GM12878 (cell line): ENCODE data around the gene ZPR1. TPM values are rescaled to one million over a fixed set of nuclear protein-coding genes. Genes with fewer than 3 reads are reported as not detected.

ENCODE experiments used
- BCLAF1 ChIP-seq: fragments of 450-650 bp; IDR thresholded peaks from 2 replicates; pipeline ENCODE4 v1.6.1; 2017; ENCODE audit warnings: antibody characterized with exemption, mild to moderate bottlenecking, moderate library complexity
- CHD2 ChIP-seq: IDR thresholded peaks from 2 replicates; pipeline ENCODE4 v1.6.1; 2011; ENCODE audit warnings: low read depth, low read length, improper control_type of control experiment, borderline replicate concordance
- CHD4 ChIP-seq: fragments of 200-600 bp; sonication (generic); IDR thresholded peaks from 2 replicates; pipeline ENCODE4 v1.6.1; 2016; ENCODE audit warnings: mild to moderate bottlenecking
- MYC ChIP-seq: IDR thresholded peaks from 2 replicates; pipeline ENCODE4 v1.6.1; 2011; ENCODE audit warnings: mild to moderate bottlenecking, low read length, moderate library complexity, inconsistent platforms; ENCODE audit not compliant: insufficient read depth, insufficient replicate concordance, insufficient read length, severe bottlenecking
- NFYA ChIP-seq: IDR thresholded peaks from 2 replicates; pipeline ENCODE4 v1.6.1; 2011; ENCODE audit warnings: low read depth, mild to moderate bottlenecking, low read length, improper control_type of control experiment, borderline replicate concordance
- PAX5 ChIP-seq: IDR thresholded peaks from 2 replicates; pipeline ENCODE4 v1.6.1; 2011; ENCODE audit warnings: low read depth, low read length, borderline replicate concordance
- SREBF1 ChIP-seq: IDR thresholded peaks from 2 replicates; pipeline ENCODE4 v1.6.1; 2012; ENCODE audit warnings: mild to moderate bottlenecking, low read length
- SREBF2 ChIP-seq: IDR thresholded peaks from 2 replicates; pipeline ENCODE4 v1.6.1; 2012; ENCODE audit warnings: mild to moderate bottlenecking, low read length
- STAT3 ChIP-seq: IDR thresholded peaks from 2 replicates; pipeline ENCODE4 v1.6.1; 2011; ENCODE audit warnings: low read depth, low read length, improper control_type of control experiment
- SUZ12 ChIP-seq: fragments of 200-600 bp; sonication (generic); IDR thresholded peaks from one replicate; pipeline ENCODE4 v1.6.1; 2018; ENCODE audit warnings: antibody characterized with exemption, mild to moderate bottlenecking; ENCODE audit not compliant: unreplicated experiment
- TBL1XR1 ChIP-seq: IDR thresholded peaks from 2 replicates; pipeline ENCODE4 v1.6.1; 2012; ENCODE audit warnings: low read depth, low read length, improper control_type of control experiment
- ZNF592 ChIP-seq: fragments of 450-650 bp; IDR thresholded peaks from 2 replicates; pipeline ENCODE4 v1.6.1; 2017; ENCODE audit warnings: mild to moderate bottlenecking, moderate library complexity
- polyA plus RNA-seq, 11 experiments: library from polyadenylated mRNA; depleted of rRNA in 4 of 11; unstranded in 6 of 11; stranded (reverse) in 5 of 11; fragments of >200 nt; fragmentation: Nextera tagmentation in 4 of 11; fragmentation: Illumina TruSeq in 1 of 11; extraction: Ambion mirVana in 4 of 11; extraction: Trizol in 1 of 11; gene quantifications; 1 replicate in 1 of 11; 2 replicates in 10 of 11; pipeline versions ENCODE4 v1.2.1 to v1.2.3, GENCODE V29; 2011 to 2016; ENCODE audit warnings: inconsistent platforms in 2 of 11, missing spikeins in 2 of 11, low read depth in 1 of 11
- total RNA-seq, 4 experiments: library from RNA; depleted of rRNA in 3 of 4; stranded (reverse); fragments of >200 nt in 3 of 4; fragmentation: Illumina TruSeq in 1 of 4; extraction: Trizol in 1 of 4; gene quantifications; 2 replicates each; pipeline versions ENCODE4 v1.2.1 to v1.2.3, GENCODE V29; 2013 to 2021

ZPR1 gene
- total and polyA plus RNA-seq, 10 of the 15 experiments (the other 5 are each of a cell fraction or from before 2014, with no cell fraction given): 9.3 to 89.7 (median 54.7) TPM

DNA sequence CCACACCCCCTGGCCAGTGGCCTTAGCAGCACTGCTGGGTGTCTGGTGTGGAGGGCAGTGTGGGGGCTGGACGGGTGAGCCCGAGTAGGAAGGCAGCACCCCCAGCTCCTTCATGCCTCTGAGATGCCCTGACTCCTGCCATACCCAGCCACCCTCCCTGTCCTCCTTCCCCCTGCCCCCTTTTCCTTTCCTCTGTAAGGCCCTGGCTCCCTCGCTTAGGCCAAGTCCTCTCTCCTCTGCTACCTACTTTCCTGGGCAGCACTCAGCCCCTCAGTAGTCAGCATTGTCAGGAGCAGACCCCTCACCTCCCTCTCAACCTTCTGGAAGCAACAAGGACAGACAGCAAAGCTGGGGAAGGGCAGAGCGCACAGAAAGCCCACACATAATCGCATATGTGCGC, 63.0 kb downstream of the ZPR1 start (continued):
- TF ChIP-seq ZNF592 (no peak), SREBF1 (no peak), CHD4 (no peak), SUZ12 (no peak), MYC (no peak), SREBF2 (no peak), STAT3 (no peak), NFYA (no peak), CHD2 (no peak), TBL1XR1 (no peak), PAX5 (no peak), BCLAF1 (no peak)

Other genes starting within 250 kb of the ZPR1 start
- gene BUD13, start 15.0 kb downstream of the ZPR1 start, total RNA-seq (2014; rRNA removed): 24.5 and 26.4 TPM in 2 replicates
- 27.4 and 29.3 TPM in 2 replicates for gene BUD13, start 15.0 kb downstream of the ZPR1 start, total RNA-seq (2014; rRNA removed; fragmentation: Illumina TruSeq; extraction: Trizol)
- 23.8 and 25.6 TPM in 2 replicates for gene BUD13, start 15.0 kb downstream of the ZPR1 start, total RNA-seq (2021)
- gene BUD13, start 15.0 kb downstream of the ZPR1 start, polyA plus RNA-seq (2011; rRNA removed): 27.6 and 29.3 TPM in 2 replicates
- 36.5 and 46.4 TPM in 2 replicates for gene BUD13, start 15.0 kb downstream of the ZPR1 start, polyA plus RNA-seq (2014; fragmentation: Illumina TruSeq; extraction: Trizol)
- gene BUD13, start 15.0 kb downstream of the ZPR1 start, polyA plus RNA-seq (2014; fragmentation: Nextera tagmentation; extraction: Ambion mirVana): 10 to 100 TPM; 10.9 to 15.8 TPM
- gene BUD13, start 15.0 kb downstream of the ZPR1 start, polyA plus RNA-seq (2014; rRNA removed): 22.9 and 24.0 TPM in 2 replicates
- gene BUD13, start 15.0 kb downstream of the ZPR1 start, polyA plus RNA-seq (2016; fragmentation: Nextera tagmentation; extraction: Ambion mirVana): 10 to 100 TPM; 25.0 to 27.1 TPM
- gene APOA5, start 3.9 kb upstream of the ZPR1 start, total RNA-seq (2014; rRNA removed): not detected in 2 replicates
- gene APOA5, start 3.9 kb upstream of the ZPR1 start, total RNA-seq (2014; rRNA removed; fragmentation: Illumina TruSeq; extraction: Trizol): not detected in 2 replicates
- 0.15 and 0.35 TPM in 2 replicates for gene APOA5, start 3.9 kb upstream of the ZPR1 start, total RNA-seq (2021)
- not detected in 2 replicates for gene APOA5, start 3.9 kb upstream of the ZPR1 start, polyA plus RNA-seq (2011; rRNA removed)
- not detected in 2 replicates for gene APOA5, start 3.9 kb upstream of the ZPR1 start, polyA plus RNA-seq (2014; fragmentation: Illumina TruSeq; extraction: Trizol)
- not detected for gene APOA5, start 3.9 kb upstream of the ZPR1 start, polyA plus RNA-seq (2014; fragmentation: Nextera tagmentation; extraction: Ambion mirVana)
- not detected in 2 replicates for gene APOA5, start 3.9 kb upstream of the ZPR1 start, polyA plus RNA-seq (2014; rRNA removed)
- not detected for gene APOA5, start 3.9 kb upstream of the ZPR1 start, polyA plus RNA-seq (2016; fragmentation: Nextera tagmentation; extraction: Ambion mirVana)
- not detected in 2 replicates for gene APOA4, start 35.3 kb upstream of the ZPR1 start, total RNA-seq (2014; rRNA removed)
- gene APOA4, start 35.3 kb upstream of the ZPR1 start, total RNA-seq (2014; rRNA removed; fragmentation: Illumina TruSeq; extraction: Trizol): not detected in 2 replicates
- gene APOA4, start 35.3 kb upstream of the ZPR1 start, total RNA-seq (2021): not detected in 2 replicates
- not detected in 2 replicates for gene APOA4, start 35.3 kb upstream of the ZPR1 start, polyA plus RNA-seq (2011; rRNA removed)
- not detected in 2 replicates for gene APOA4, start 35.3 kb upstream of the ZPR1 start, polyA plus RNA-seq (2014; fragmentation: Illumina TruSeq; extraction: Trizol)
- not detected for gene APOA4, start 35.3 kb upstream of the ZPR1 start, polyA plus RNA-seq (2014; fragmentation: Nextera tagmentation; extraction: Ambion mirVana)
- gene APOA4, start 35.3 kb upstream of the ZPR1 start, polyA plus RNA-seq (2014; rRNA removed): not detected in 2 replicates
- gene APOA4, start 35.3 kb upstream of the ZPR1 start, polyA plus RNA-seq (2016; fragmentation: Nextera tagmentation; extraction: Ambion mirVana): not detected
- not detected in 2 replicates for gene APOC3, start 41.9 kb upstream of the ZPR1 start, total RNA-seq (2014; rRNA removed)
- not detected in 2 replicates for gene APOC3, start 41.9 kb upstream of the ZPR1 start, total RNA-seq (2014; rRNA removed; fragmentation: Illumina TruSeq; extraction: Trizol)
- 1.2 and 1.9 TPM in 2 replicates for gene APOC3, start 41.9 kb upstream of the ZPR1 start, total RNA-seq (2021)
- not detected in 2 replicates for gene APOC3, start 41.9 kb upstream of the ZPR1 start, polyA plus RNA-seq (2011; rRNA removed)
- not detected in 2 replicates for gene APOC3, start 41.9 kb upstream of the ZPR1 start, polyA plus RNA-seq (2014; fragmentation: Illumina TruSeq; extraction: Trizol)
- gene APOC3, start 41.9 kb upstream of the ZPR1 start, polyA plus RNA-seq (2014; fragmentation: Nextera tagmentation; extraction: Ambion mirVana): not detected
- gene APOC3, start 41.9 kb upstream of the ZPR1 start, polyA plus RNA-seq (2014; rRNA removed): not detected in 2 replicates
- not detected for gene APOC3, start 41.9 kb upstream of the ZPR1 start, polyA plus RNA-seq (2016; fragmentation: Nextera tagmentation; extraction: Ambion mirVana)
- 0.33 and 0.56 TPM in 2 replicates for gene APOA1, start 49.6 kb upstream of the ZPR1 start, total RNA-seq (2014; rRNA removed)
- not detected in 2 replicates for gene APOA1, start 49.6 kb upstream of the ZPR1 start, total RNA-seq (2014; rRNA removed; fragmentation: Illumina TruSeq; extraction: Trizol)
- 2.0 and 2.4 TPM in 2 replicates for gene APOA1, start 49.6 kb upstream of the ZPR1 start, total RNA-seq (2021)
- gene APOA1, start 49.6 kb upstream of the ZPR1 start, polyA plus RNA-seq (2011; rRNA removed): 0.10 TPM in 1 of 2 replicates, not detected in the other
- not detected in 2 replicates for gene APOA1, start 49.6 kb upstream of the ZPR1 start, polyA plus RNA-seq (2014; fragmentation: Illumina TruSeq; extraction: Trizol)
- gene APOA1, start 49.6 kb upstream of the ZPR1 start, polyA plus RNA-seq (2014; fragmentation: Nextera tagmentation; extraction: Ambion mirVana): under 1 TPM; 0.16 to 0.24 TPM
- gene APOA1, start 49.6 kb upstream of the ZPR1 start, polyA plus RNA-seq (2014; rRNA removed): 0.41 TPM in 1 of 2 replicates, not detected in the other
- gene APOA1, start 49.6 kb upstream of the ZPR1 start, polyA plus RNA-seq (2016; fragmentation: Nextera tagmentation; extraction: Ambion mirVana): under 1 TPM; 0.23 to 0.42 TPM